OCI-LY1 (cell line): ENCODE measurements around the gene TRPC4.

Source experiments
- CTCF ChIP-seq: fragments of 200-600 bp; sonication (generic), shearing (Covaris generic); IDR thresholded peaks from 2 replicates; pipeline ENCODE4 v1.5.1; 2017; ENCODE audit warnings: mild to moderate bottlenecking, antibody characterized with exemption, low read length, moderate library complexity, mixed read lengths
- EZH2 ChIP-seq: fragments of 200-600 bp; sonication (generic), shearing (Covaris generic); IDR thresholded peaks from 2 replicates; pipeline ENCODE4 v1.8.0; 2017; ENCODE audit warnings: borderline replicate concordance, mixed run types, mild to moderate bottlenecking, antibody characterized with exemption, low read length, moderate library complexity, mixed read lengths

GRCh38 chr13:37751025-37751424, 118.5 kb downstream of the TRPC4 start:
- TF ChIP-seq CTCF = no peak
- no peak for TF ChIP-seq EZH2
